GM12892 (cell line): Measurements from ENCODE around the gene TMTC2.

Experiments
- POLR2A ChIP-seq: IDR thresholded peaks from 2 replicates; pipeline ENCODE4 v1.6.1; 2011; ENCODE audit warnings: low read depth, low read length, control low read depth
- POLR2AphosphoS5 ChIP-seq: IDR thresholded peaks from 2 replicates; pipeline ENCODE4 v1.6.1; 2011; ENCODE audit warnings: low read depth, low read length, control low read depth
- TAF1 ChIP-seq: IDR thresholded peaks from 2 replicates; pipeline ENCODE4 v1.6.1; 2011; ENCODE audit warnings: low read depth, mild to moderate bottlenecking, control low read depth, low read length, borderline replicate concordance

DNA sequence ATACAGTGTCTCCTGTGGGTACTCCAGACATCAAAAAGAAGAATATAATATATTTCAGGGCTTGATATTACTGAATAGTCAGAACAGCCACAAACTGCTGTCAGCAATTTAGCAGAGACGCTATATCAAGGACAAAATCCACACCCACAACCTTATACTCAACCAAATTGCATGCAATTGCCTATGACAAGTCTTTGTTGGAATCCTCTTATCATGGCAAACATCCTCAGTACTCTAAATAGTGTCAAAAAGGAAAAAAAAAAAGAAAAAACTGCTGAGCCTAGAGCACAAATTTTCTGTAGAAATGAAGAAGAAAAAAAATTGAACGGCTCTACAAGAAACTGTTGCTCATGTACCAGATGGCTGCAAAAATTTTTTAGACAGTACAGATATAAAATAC, 485.7 kb downstream of the TMTC2 start:
- no peak for TF ChIP-seq POLR2A
- TF ChIP-seq TAF1: no peak
- TF ChIP-seq POLR2AphosphoS5: no peak
